ENCODE measurements around the gene BTBD3. TPM values are rescaled to one million over a fixed set of nuclear protein-coding genes. Genes with fewer than 3 reads are reported as not detected.

The BTBD3 gene
- 42.9 TPM for polyA plus RNA-seq (2013, experiment 1 of 2)
- 46.6 TPM for polyA plus RNA-seq (2013, experiment 2 of 2)

- Histone ChIP-seq H3K79me1 (ENCODE audit: low read depth, low read length) (no peaks in the 10 kb centered on the region), H3K23ac (ENCODE audit: low read depth, low read length, poor library complexity) (no peak within 1 kb of the TSS), H3K14ac (ENCODE audit: low read length) (no peak within 1 kb of the TSS), H4K91ac (ENCODE audit: low read depth, low read length, poor library complexity) (no peak within 1 kb of the TSS), H3K27me3 (ENCODE audit: control insufficient read depth in 3 of 3, insufficient read depth in 3 of 3, low read depth in 1 of 3, low read length in 3 of 3) (no peaks in the 10 kb centered on the region), H3K9me3 (replicated peaks in 1 of 2; ENCODE audit: control insufficient read depth in 2 of 2, insufficient read depth in 1 of 2, low read depth in 1 of 2, low read length in 2 of 2) (no peaks in the 10 kb centered on the region), H3K18ac (ENCODE audit: low read length) (no peak within 1 kb of the TSS), H3K4me1 (ENCODE audit: control insufficient read depth in 2 of 2, insufficient read depth in 1 of 2, low read depth in 1 of 2, low read length in 2 of 2) (peaks cover 3 to 11% of the 10 kb centered on the region in 2 donors), H2BK15ac (ENCODE audit: low read length) (no peak within 1 kb of the TSS), H2BK5ac (ENCODE audit: low read length) (no peak within 1 kb of the TSS), H3K4ac (ENCODE audit: low read length) (no peak within 1 kb of the TSS), H2AFZ (ENCODE audit: low read length) (no peak within 1 kb of the TSS), H3K4me3 (ENCODE audit: low read length in 2 of 2) (no peak within 1 kb of the TSS), H4K8ac (ENCODE audit: low read depth, low read length) (no peak within 1 kb of the TSS), H3K9ac (ENCODE audit: low read depth, low read length, poor library complexity) (no peak within 1 kb of the TSS), H3K27ac (replicated peaks; ENCODE audit: low read length) (no peak within 1 kb of the TSS), H3K36me3 (replicated peaks in 1 of 2; ENCODE audit: control insufficient read depth in 2 of 2, insufficient read depth in 2 of 2, low read length in 2 of 2) (peaks cover 6 to 38% of the 10 kb centered on the region in 2 donors), H2BK12ac (ENCODE audit: low read length) (no peak within 1 kb of the TSS), H2AK5ac (ENCODE audit: low read depth, low read length) (no peak within 1 kb of the TSS), H3K4me2 (ENCODE audit: insufficient read depth, low read length, poor library complexity, severe bottlenecking) (no peak within 1 kb of the TSS), H2BK120ac (ENCODE audit: low read depth, low read length) (no peak within 1 kb of the TSS)
- WGBS, 2 donors (ENCODE audit: extremely low coverage in 2 of 2, insufficient read length in 2 of 2, insufficient replicate concordance in 1 of 2) = no CpG with 5 or more reads among the region's 4 CpGs
- no peak for DNase-seq (ENCODE audit: low spot score)
These were observed at the start of gene BTBD3 for GRCh38 chr20:11917663-11918062. BTBD3 (plus strand) TSS chr20:11917893; CDS start chr20:11918276, 383 bp downstream.

- H2AK5ac ChIP-seq (ENCODE audit: low read depth, low read length) = no peak overlapping the region
- no peak overlapping the region for H3K23ac ChIP-seq (ENCODE audit: low read depth, low read length, poor library complexity)
- no peaks in the 10 kb centered on the region for H3K79me1 ChIP-seq (ENCODE audit: low read depth, low read length)
- H3K4me2 ChIP-seq (ENCODE audit: insufficient read depth, low read length, poor library complexity, severe bottlenecking) = no peak overlapping the region
- no peak overlapping the region for H3K27ac ChIP-seq (replicated peaks; ENCODE audit: low read length)
- no peak for DNase-seq (ENCODE audit: low spot score)
- no peak overlapping the region for H4K91ac ChIP-seq (ENCODE audit: low read depth, low read length, poor library complexity)
- H2AFZ ChIP-seq (ENCODE audit: low read length) = no peak overlapping the region
- no peak overlapping the region for H2BK120ac ChIP-seq (ENCODE audit: low read depth, low read length)
- H3K4me1 ChIP-seq (ENCODE audit: control insufficient read depth in 2 of 2, insufficient read depth in 1 of 2, low read depth in 1 of 2, low read length in 2 of 2) = peaks cover 0 to 2% of the 10 kb centered on the region in 2 donors
- H3K14ac ChIP-seq (ENCODE audit: low read length) = no peak overlapping the region
- no peaks in the 10 kb centered on the region for H3K9me3 ChIP-seq (replicated peaks in 1 of 2; ENCODE audit: control insufficient read depth in 2 of 2, insufficient read depth in 1 of 2, low read depth in 1 of 2, low read length in 2 of 2)
- H3K27me3 ChIP-seq (ENCODE audit: control insufficient read depth in 3 of 3, insufficient read depth in 3 of 3, low read depth in 1 of 3, low read length in 3 of 3) = peaks cover 0 to 4% (median 0%) of the 10 kb centered on the region in 3 experiments
- H4K8ac ChIP-seq (ENCODE audit: low read depth, low read length) = no peak overlapping the region
- no peak overlapping the region for H3K4me3 ChIP-seq (ENCODE audit: low read length in 2 of 2)
- no peak overlapping the region for H3K4ac ChIP-seq (ENCODE audit: low read length)
- no peaks in the 10 kb centered on the region for H3K36me3 ChIP-seq (replicated peaks in 1 of 2; ENCODE audit: control insufficient read depth in 2 of 2, insufficient read depth in 2 of 2, low read length in 2 of 2)
- no peak overlapping the region for H2BK12ac ChIP-seq (ENCODE audit: low read length)
- H2BK5ac ChIP-seq (ENCODE audit: low read length) = no peak overlapping the region
- H3K9ac ChIP-seq (ENCODE audit: low read depth, low read length, poor library complexity) = no peak overlapping the region
- H2BK15ac ChIP-seq (ENCODE audit: low read length) = no peak overlapping the region
- H3K18ac ChIP-seq (ENCODE audit: low read length) = no peak overlapping the region
These were observed 48.1 kb upstream of the BTBD3 start for GRCh38 chr20:11869641-11870040.

- no peak overlapping the region for H4K91ac ChIP-seq (ENCODE audit: low read depth, low read length, poor library complexity)
- no peaks in the 10 kb centered on the region for H3K9me3 ChIP-seq (replicated peaks in 1 of 2; ENCODE audit: control insufficient read depth in 2 of 2, insufficient read depth in 1 of 2, low read depth in 1 of 2, low read length in 2 of 2)
- H2BK5ac ChIP-seq (ENCODE audit: low read length) = no peak overlapping the region
- no CpG with 5 or more reads among the region's 3 CpGs for WGBS, 2 donors (ENCODE audit: extremely low coverage in 2 of 2, insufficient read length in 2 of 2, insufficient replicate concordance in 1 of 2)
- H3K4me3 ChIP-seq (ENCODE audit: low read length in 2 of 2) = no peak overlapping the region
- no peak overlapping the region for H2BK12ac ChIP-seq (ENCODE audit: low read length)
- H3K36me3 ChIP-seq (replicated peaks in 1 of 2; ENCODE audit: control insufficient read depth in 2 of 2, insufficient read depth in 2 of 2, low read length in 2 of 2) = no peaks in the 10 kb centered on the region
- no peak overlapping the region for H3K14ac ChIP-seq (ENCODE audit: low read length)
- peaks cover 0 to 4% (median 0%) of the 10 kb centered on the region in 3 experiments for H3K27me3 ChIP-seq (ENCODE audit: control insufficient read depth in 3 of 3, insufficient read depth in 3 of 3, low read depth in 1 of 3, low read length in 3 of 3)
- H2AK5ac ChIP-seq (ENCODE audit: low read depth, low read length) = no peak overlapping the region
- H3K23ac ChIP-seq (ENCODE audit: low read depth, low read length, poor library complexity) = no peak overlapping the region
- no peak overlapping the region for H3K4me2 ChIP-seq (ENCODE audit: insufficient read depth, low read length, poor library complexity, severe bottlenecking)
- no peak overlapping the region for H2BK15ac ChIP-seq (ENCODE audit: low read length)
- no peak overlapping the region for H4K8ac ChIP-seq (ENCODE audit: low read depth, low read length)
- H3K79me1 ChIP-seq (ENCODE audit: low read depth, low read length) = no peaks in the 10 kb centered on the region
- H3K4me1 ChIP-seq (ENCODE audit: control insufficient read depth in 2 of 2, insufficient read depth in 1 of 2, low read depth in 1 of 2, low read length in 2 of 2) = peaks cover 0 to 2% of the 10 kb centered on the region in 2 donors
- H3K4ac ChIP-seq (ENCODE audit: low read length) = no peak overlapping the region
- no peak overlapping the region for H3K18ac ChIP-seq (ENCODE audit: low read length)
- no peak overlapping the region for H3K27ac ChIP-seq (replicated peaks; ENCODE audit: low read length)
- DNase-seq (ENCODE audit: low spot score) = no peak
- no peak overlapping the region for H2AFZ ChIP-seq (ENCODE audit: low read length)
- H2BK120ac ChIP-seq (ENCODE audit: low read depth, low read length) = no peak overlapping the region
- H3K9ac ChIP-seq (ENCODE audit: low read depth, low read length, poor library complexity) = no peak overlapping the region
These were observed 47.3 kb upstream of the BTBD3 start for GRCh38 chr20:11870411-11870810.

- no peak overlapping the region for H4K8ac ChIP-seq (ENCODE audit: low read depth, low read length)
- H3K27ac ChIP-seq (replicated peaks; ENCODE audit: low read length) = no peak overlapping the region
- no peak overlapping the region for H2BK15ac ChIP-seq (ENCODE audit: low read length)
- no peak overlapping the region for H3K14ac ChIP-seq (ENCODE audit: low read length)
- H2AFZ ChIP-seq (ENCODE audit: low read length) = no peak overlapping the region
- peaks cover 0 to 2% of the 10 kb centered on the region in 2 donors for H3K4me1 ChIP-seq (ENCODE audit: control insufficient read depth in 2 of 2, insufficient read depth in 1 of 2, low read depth in 1 of 2, low read length in 2 of 2)
- no peak overlapping the region for H3K4me2 ChIP-seq (ENCODE audit: insufficient read depth, low read length, poor library complexity, severe bottlenecking)
- no peaks in the 10 kb centered on the region for H3K79me1 ChIP-seq (ENCODE audit: low read depth, low read length)
- no peak overlapping the region for H3K23ac ChIP-seq (ENCODE audit: low read depth, low read length, poor library complexity)
- no peak overlapping the region for H3K18ac ChIP-seq (ENCODE audit: low read length)
- H4K91ac ChIP-seq (ENCODE audit: low read depth, low read length, poor library complexity) = no peak overlapping the region
- no peak overlapping the region for H2BK12ac ChIP-seq (ENCODE audit: low read length)
- no peaks in the 10 kb centered on the region for H3K27me3 ChIP-seq (ENCODE audit: control insufficient read depth in 3 of 3, insufficient read depth in 3 of 3, low read depth in 1 of 3, low read length in 3 of 3)
- H3K9ac ChIP-seq (ENCODE audit: low read depth, low read length, poor library complexity) = no peak overlapping the region
- H3K4ac ChIP-seq (ENCODE audit: low read length) = no peak overlapping the region
- no peak overlapping the region for H3K4me3 ChIP-seq (ENCODE audit: low read length in 2 of 2)
- no peak overlapping the region for H2BK5ac ChIP-seq (ENCODE audit: low read length)
- DNase-seq (ENCODE audit: low spot score) = no peak
- no peaks in the 10 kb centered on the region for H3K9me3 ChIP-seq (replicated peaks in 1 of 2; ENCODE audit: control insufficient read depth in 2 of 2, insufficient read depth in 1 of 2, low read depth in 1 of 2, low read length in 2 of 2)
- H2BK120ac ChIP-seq (ENCODE audit: low read depth, low read length) = no peak overlapping the region
- no peak overlapping the region for H2AK5ac ChIP-seq (ENCODE audit: low read depth, low read length)
- no peaks in the 10 kb centered on the region for H3K36me3 ChIP-seq (replicated peaks in 1 of 2; ENCODE audit: control insufficient read depth in 2 of 2, insufficient read depth in 2 of 2, low read length in 2 of 2)
These were observed 41.1 kb upstream of the BTBD3 start for GRCh38 chr20:11876555-11876954.

All from neuronal stem cell (in vitro differentiated cells).